Endothelial cell of umbilical vein (primary cell): Measurements from ENCODE around the gene APBA2. TPM values are rescaled to one million over a fixed set of nuclear protein-coding genes. Genes with fewer than 3 reads are reported as not detected.

Experiments
- BruUV-seq: library from RNA; stranded (reverse); fragments of 400-500 nt; replicated peaks from 2 replicates; lab custom pipeline; 2021; lab: Mats Ljungman, UMichigan
- CTCF ChIA-PET: fragments of 300-600, 350-600 bp; sonication (Branson Sonifier 250); formaldehyde crosslinking; loops from one replicate; lab custom pipeline; 2021; ENCODE audit warnings: antibody characterized with exemption, inconsistent platforms; lab: Charles Lee
- POLR2A ChIA-PET: fragments of 300-600, 350-600 bp; sonication (Branson Sonifier 250); formaldehyde crosslinking; loops from one replicate; lab custom pipeline; 2021; ENCODE audit warnings: antibody characterized with exemption, inconsistent platforms; lab: Charles Lee
- DNase-seq: peaks from one replicate; pipeline ENCODE4 v3.0.0-alpha.2; 2011; ENCODE audit warnings: low read depth, low spot score
- FAIRE-seq: peaks from 2 replicates; lab custom pipeline; 2011; peaks lifted over from hg19 to GRCh38; lab: Jason Lieb, UNC
- H2AFZ ChIP-seq: 2 replicates; pipeline ENCODE4 v1.6.0; 2012; ENCODE audit warnings: low read depth, low read length, control low read depth, inconsistent platforms
- H3K27ac ChIP-seq: 2 replicates; pipeline ENCODE4 v1.5.1; 2011; ENCODE audit warnings: low read depth, mild to moderate bottlenecking, control low read depth, low read length, moderate library complexity; ENCODE audit not compliant: insufficient read depth
- H3K27me3 ChIP-seq, 2 experiments: 2 replicates each; pipeline versions ENCODE4 v1.6.0 to v1.6.1; 2011; ENCODE audit warnings: low read length in 2 of 2, mixed read lengths in 1 of 2; ENCODE audit not compliant: control insufficient read depth in 2 of 2, insufficient read depth in 2 of 2
- H3K36me3 ChIP-seq, 2 experiments: 2 replicates in 1 of 2; 3 replicates in 1 of 2; pipeline ENCODE4 v1.5.1; 2011; ENCODE audit warnings: low read length in 2 of 2, mild to moderate bottlenecking in 1 of 2, moderate library complexity in 1 of 2; ENCODE audit not compliant: control insufficient read depth in 2 of 2, insufficient read depth in 2 of 2; ENCODE audit errors: extremely low read depth in 1 of 2
- H3K4me1 ChIP-seq: 3 replicates; pipeline ENCODE4 v1.5.1; 2011; ENCODE audit warnings: mild to moderate bottlenecking, low read length; ENCODE audit not compliant: control insufficient read depth, insufficient read depth; ENCODE audit errors: extremely low read depth
- H3K4me2 ChIP-seq: 2 replicates; pipeline ENCODE4 v1.6.1; 2011; ENCODE audit warnings: low read length, control low read depth, mixed read lengths; ENCODE audit not compliant: insufficient read depth
- H3K4me3 ChIP-seq, 3 experiments: fragments of 200-600 bp in 1 of 3; sonication (generic), shearing (Covaris generic) in 1 of 3; replicated peaks in 1 of 3; 2 replicates each; pipeline ENCODE4 v1.5.1; 2011 to 2016; ENCODE audit warnings: control low read depth in 3 of 3, low read length in 3 of 3, mild to moderate bottlenecking in 2 of 3, inconsistent platforms in 1 of 3, low read depth in 1 of 3, moderate library complexity in 1 of 3; ENCODE audit not compliant: insufficient read depth in 1 of 3
- H3K79me2 ChIP-seq: 2 replicates; pipeline ENCODE4 v1.6.0; 2012; ENCODE audit warnings: low read length, inconsistent platforms; ENCODE audit not compliant: control insufficient read depth, insufficient read depth
- H3K9ac ChIP-seq: replicated peaks from 2 replicates; pipeline ENCODE3; 2011; ENCODE audit warnings: low read length, control low read depth; ENCODE audit not compliant: insufficient read depth; ENCODE audit errors: extremely low read depth
- H3K9me1 ChIP-seq: replicated peaks from 3 replicates; pipeline ENCODE4 v1.6.0; 2011; ENCODE audit warnings: mild to moderate bottlenecking, low read length; ENCODE audit not compliant: control insufficient read depth, insufficient read depth; ENCODE audit errors: extremely low read depth
- H3K9me3 ChIP-seq: replicated peaks from 2 replicates; pipeline ENCODE4 v1.5.1; 2012; ENCODE audit warnings: low read length, inconsistent platforms; ENCODE audit not compliant: control insufficient read depth, insufficient read depth
- H4K20me1 ChIP-seq: replicated peaks from 2 replicates; pipeline ENCODE3; 2011; ENCODE audit warnings: mild to moderate bottlenecking, low read length; ENCODE audit not compliant: control insufficient read depth, insufficient read depth; ENCODE audit errors: extremely low read depth
- CTCF ChIP-seq, 2 donors: IDR thresholded peaks; 1 replicate in 1 of 2; 2 replicates in 1 of 2; pipeline ENCODE4 v1.5.1; 2011; ENCODE audit warnings: low read length in 2 of 2, mild to moderate bottlenecking in 2 of 2, moderate library complexity in 2 of 2, control low read depth in 1 of 2, inconsistent platforms in 1 of 2, low read depth in 1 of 2; ENCODE audit not compliant: insufficient read depth in 1 of 2; ENCODE audit errors: extremely low read depth in 1 of 2
- EZH2 ChIP-seq: IDR thresholded peaks from 2 replicates; pipeline ENCODE4 v1.6.1; 2012; ENCODE audit warnings: borderline replicate concordance, low read depth, mild to moderate bottlenecking, moderate library complexity, low read length, inconsistent platforms; ENCODE audit not compliant: severe bottlenecking
- FOS ChIP-seq: IDR thresholded peaks from 2 replicates; pipeline ENCODE4 v1.6.1; 2011; ENCODE audit warnings: mild to moderate bottlenecking, low read length, moderate library complexity, borderline replicate concordance; ENCODE audit not compliant: insufficient read depth
- JUN ChIP-seq: IDR thresholded peaks from 2 replicates; pipeline ENCODE4 v1.6.1; 2011; ENCODE audit warnings: borderline replicate concordance, low read depth; ENCODE audit not compliant: insufficient read length, insufficient read depth
- MYC ChIP-seq: IDR thresholded peaks from one replicate; pipeline ENCODE4 v1.6.1; 2011; ENCODE audit warnings: mild to moderate bottlenecking, low read depth, low read length
- dilution Hi-C: fragments of 300-500 bp; cut with MboI; formaldehyde crosslinking; loops from one replicate; pipeline ENCODE4 v1.15.0; 2019; ENCODE audit warnings: low sequenced_read_pairs; ENCODE audit not compliant: extremely low pct_ligation_motif_present
- intact Hi-C: fragments of 100-400 bp; cut with micrococcal nuclease; formaldehyde crosslinking; loops from one replicate; pipeline ENCODE4 v1.10.0; 2022
- polyA plus RNA-seq, 4 experiments: library from polyadenylated mRNA; depleted of rRNA in 3 of 4; stranded (reverse) in 3 of 4; unstranded in 1 of 4; fragments of >200 nt; gene quantifications; 2 replicates each; pipeline versions ENCODE4 v1.2.1 to v1.2.3, GENCODE V29; 2011 to 2012; ENCODE audit warnings: missing spikeins in 1 of 4
- total RNA-seq: library from RNA; stranded (reverse); gene quantifications from 2 replicates; pipeline ENCODE4 v1.2.3, GENCODE V29; 2021

APBA2 gene
- total and polyA plus RNA-seq, 2 donors (not counting 3 experiments of a cell fraction or from before 2014, with no cell fraction given): 5.7 to 11.1 TPM

GRCh38 chr15:28915041-28915810, 29.5 kb downstream of the APBA2 start:
- ChIA-PET CTCF (no interaction called here), POLR2A (no interaction called here)
- FAIRE-seq: no peak

More at GRCh38 chr15:28915041-28915810, 29.5 kb downstream of the APBA2 start:
- Histone ChIP-seq H3K4me1 (no peaks in the 10 kb centered on the region), H3K9me1 (no peaks in the 10 kb centered on the region), H3K27me3 (no peaks in the 10 kb centered on the region), H3K4me2 (no peak overlapping the region), H2AFZ (no peak overlapping the region), H3K79me2 (no peaks in the 10 kb centered on the region), H3K27ac (no peak overlapping the region), H3K4me3 (no peak overlapping the region), H3K9me3 (no peaks in the 10 kb centered on the region), H4K20me1 (no peaks in the 10 kb centered on the region), H3K36me3 (no peaks in the 10 kb centered on the region), H3K9ac (no peak overlapping the region)
- TF ChIP-seq EZH2 (no peak), FOS (no peak), JUN (no peak), MYC (no peak), CTCF (IDR thresholded peaks at IDR 0.05; ENCODE audit: extremely low read depth in 1 of 2, insufficient read depth in 1 of 2, low read depth in 1 of 2, low read length in 2 of 2) (no peak)
- intact Hi-C loops (loop anchor here (5.0 kb wide), 2 partner anchors 62 to 123 kb away; no protein-coding TSS in a partner anchor), dilution Hi-C loops (no loop called here)
- DNase-seq: no peak
- BruUV-seq: no TSS peak
